LHCN-M2 (cell line): ENCODE data around the gene LRP1. TPM values are rescaled to one million over a fixed set of nuclear protein-coding genes. Genes with fewer than 3 reads are reported as not detected.

Experiments
- DNase-seq: peaks from one replicate; pipeline ENCODE4 v3.0.0-alpha.2; 2012; ENCODE audit warnings: low read depth
- total RNA-seq: library from RNA; depleted of rRNA; stranded (reverse); fragments of >200 nt; gene quantifications from 2 replicates; pipeline ENCODE4 v1.2.3, GENCODE V29; 2014

The LRP1 gene
- total RNA-seq, 1 experiment from 2014 or later: 89.0 TPM

DNA sequence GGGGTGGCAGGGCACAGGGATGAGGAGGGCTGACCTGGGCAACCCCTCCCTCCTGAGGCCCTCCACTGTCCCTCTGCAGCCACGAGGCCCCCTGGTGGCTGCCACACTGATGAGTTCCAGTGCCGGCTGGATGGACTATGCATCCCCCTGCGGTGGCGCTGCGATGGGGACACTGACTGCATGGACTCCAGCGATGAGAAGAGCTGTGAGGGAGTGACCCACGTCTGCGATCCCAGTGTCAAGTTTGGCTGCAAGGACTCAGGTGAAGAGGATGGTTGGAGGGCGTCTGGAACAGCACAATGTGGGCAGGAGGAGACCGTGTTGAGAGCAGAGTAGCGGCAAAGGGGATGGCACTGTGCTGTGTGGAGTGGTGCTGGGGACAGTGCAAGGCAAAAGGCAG lies 44.8 kb downstream of the LRP1 start:
- no peak for DNase-seq

DNA sequence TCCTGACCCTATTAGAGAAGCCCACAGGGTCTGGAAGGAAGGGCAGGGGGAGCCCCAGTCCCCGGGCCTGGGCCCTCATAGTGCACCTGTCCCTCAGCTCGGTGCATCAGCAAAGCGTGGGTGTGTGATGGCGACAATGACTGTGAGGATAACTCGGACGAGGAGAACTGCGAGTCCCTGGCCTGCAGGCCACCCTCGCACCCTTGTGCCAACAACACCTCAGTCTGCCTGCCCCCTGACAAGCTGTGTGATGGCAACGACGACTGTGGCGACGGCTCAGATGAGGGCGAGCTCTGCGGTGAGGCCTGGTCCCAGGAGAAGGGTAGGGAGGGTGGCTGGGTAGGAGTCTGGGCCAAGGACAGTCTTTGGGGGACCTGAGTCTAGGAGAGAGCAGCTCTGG lies 45.4 kb downstream of the LRP1 start:
- no peak for DNase-seq

DNA sequence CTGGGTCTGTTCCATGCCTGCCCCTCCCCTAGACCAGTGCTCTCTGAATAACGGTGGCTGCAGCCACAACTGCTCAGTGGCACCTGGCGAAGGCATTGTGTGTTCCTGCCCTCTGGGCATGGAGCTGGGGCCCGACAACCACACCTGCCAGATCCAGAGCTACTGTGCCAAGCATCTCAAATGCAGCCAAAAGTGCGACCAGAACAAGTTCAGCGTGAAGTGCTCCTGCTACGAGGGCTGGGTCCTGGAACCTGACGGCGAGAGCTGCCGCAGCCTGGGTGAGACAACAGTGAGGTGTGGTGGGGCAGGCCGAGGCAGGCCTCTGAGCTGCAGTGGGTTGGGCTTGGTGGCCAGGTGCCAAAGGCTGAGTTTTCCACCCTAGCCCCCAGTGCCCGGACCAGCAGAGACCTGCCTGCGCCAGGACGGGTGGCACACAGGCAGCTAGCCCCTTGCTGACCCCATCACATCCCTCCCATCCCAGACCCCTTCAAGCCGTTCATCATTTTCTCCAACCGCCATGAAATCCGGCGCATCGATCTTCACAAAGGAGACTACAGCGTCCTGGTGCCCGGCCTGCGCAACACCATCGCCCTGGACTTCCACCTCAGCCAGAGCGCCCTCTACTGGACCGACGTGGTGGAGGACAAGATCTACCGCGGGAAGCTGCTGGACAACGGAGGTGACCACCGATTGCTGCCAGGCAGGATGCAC lies 47.3 kb downstream of the LRP1 start:
- DNase-seq: peak; percentile 63

DNA sequence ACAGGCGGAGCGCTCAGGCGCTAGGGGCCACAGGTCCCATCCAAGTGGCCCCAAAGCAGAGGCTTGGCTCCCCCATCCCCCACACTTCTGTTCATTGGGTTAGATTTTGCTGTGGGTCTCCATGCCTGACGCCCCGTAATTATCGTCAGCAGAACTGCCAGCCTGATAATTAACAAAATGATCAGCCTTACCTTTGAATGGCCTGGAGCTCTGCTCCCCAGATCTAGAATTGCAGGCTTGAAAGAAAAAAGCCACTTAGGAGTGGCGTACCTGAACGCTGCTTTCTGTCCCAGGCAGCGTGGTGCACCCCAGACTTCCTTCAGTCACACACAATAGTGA lies 47.8 kb downstream of the LRP1 start:
- no peak for DNase-seq

DNA sequence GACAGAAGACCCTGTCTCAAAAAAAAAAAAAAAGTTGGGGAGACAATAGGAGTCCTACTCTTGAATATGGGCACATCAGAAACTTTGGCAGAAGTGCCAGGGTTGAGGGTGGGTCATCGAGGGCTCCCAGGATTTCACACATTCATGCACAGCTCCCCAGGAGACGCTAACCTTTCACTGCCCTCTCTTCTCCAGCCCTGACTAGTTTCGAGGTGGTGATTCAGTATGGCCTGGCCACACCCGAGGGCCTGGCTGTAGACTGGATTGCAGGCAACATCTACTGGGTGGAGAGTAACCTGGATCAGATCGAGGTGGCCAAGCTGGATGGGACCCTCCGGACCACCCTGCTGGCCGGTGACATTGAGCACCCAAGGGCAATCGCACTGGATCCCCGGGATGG lies 48.6 kb downstream of the LRP1 start:
- no peak for DNase-seq

DNA sequence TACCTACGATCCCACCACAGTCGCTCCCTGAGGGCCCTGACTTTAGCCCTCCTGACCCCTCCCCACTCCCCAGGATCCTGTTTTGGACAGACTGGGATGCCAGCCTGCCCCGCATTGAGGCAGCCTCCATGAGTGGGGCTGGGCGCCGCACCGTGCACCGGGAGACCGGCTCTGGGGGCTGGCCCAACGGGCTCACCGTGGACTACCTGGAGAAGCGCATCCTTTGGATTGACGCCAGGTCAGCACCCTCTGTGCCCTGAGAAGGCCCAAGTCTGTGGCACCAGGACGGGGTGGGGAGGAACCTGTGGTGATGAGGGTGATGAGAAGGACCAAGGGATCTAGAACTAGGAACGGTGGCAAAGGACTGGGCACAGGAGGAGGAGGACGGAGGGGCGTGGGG lies 49.1 kb downstream of the LRP1 start:
- no peak for DNase-seq

DNA sequence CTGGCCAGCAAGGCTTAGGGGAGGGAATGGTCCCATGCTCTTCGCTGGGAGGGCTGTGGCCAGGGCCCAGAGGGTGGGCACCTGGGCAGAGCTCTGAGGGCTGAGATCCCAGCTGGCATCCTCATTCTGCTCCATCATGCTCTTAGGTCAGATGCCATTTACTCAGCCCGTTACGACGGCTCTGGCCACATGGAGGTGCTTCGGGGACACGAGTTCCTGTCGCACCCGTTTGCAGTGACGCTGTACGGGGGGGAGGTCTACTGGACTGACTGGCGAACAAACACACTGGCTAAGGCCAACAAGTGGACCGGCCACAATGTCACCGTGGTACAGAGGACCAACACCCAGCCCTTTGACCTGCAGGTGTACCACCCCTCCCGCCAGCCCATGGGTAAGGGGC lies 49.9 kb downstream of the LRP1 start:
- DNase-seq: no peak

DNA sequence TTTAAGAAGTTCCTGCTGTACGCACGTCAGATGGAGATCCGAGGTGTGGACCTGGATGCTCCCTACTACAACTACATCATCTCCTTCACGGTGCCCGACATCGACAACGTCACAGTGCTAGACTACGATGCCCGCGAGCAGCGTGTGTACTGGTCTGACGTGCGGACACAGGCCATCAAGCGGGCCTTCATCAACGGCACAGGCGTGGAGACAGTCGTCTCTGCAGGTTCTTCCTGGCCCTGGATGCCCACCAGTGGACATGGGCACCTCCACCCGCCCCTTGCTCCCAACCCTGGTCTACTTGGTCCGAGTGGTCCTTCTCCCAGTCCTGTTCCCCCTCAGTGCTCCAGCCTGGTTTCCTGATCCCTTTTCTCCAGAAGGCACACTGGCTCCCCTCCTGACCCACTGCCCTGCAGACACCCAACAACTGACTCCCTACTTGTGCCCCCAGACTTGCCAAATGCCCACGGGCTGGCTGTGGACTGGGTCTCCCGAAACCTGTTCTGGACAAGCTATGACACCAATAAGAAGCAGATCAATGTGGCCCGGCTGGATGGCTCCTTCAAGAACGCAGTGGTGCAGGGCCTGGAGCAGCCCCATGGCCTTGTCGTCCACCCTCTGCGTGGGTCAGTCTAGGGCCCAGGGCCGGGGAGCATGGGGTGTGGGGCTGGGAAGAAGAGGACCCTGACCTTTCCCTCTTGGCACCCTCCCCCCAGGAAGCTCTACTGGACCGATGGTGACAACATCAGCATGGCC lies 51.2 kb downstream of the LRP1 start:
- DNase-seq: no peak

DNA sequence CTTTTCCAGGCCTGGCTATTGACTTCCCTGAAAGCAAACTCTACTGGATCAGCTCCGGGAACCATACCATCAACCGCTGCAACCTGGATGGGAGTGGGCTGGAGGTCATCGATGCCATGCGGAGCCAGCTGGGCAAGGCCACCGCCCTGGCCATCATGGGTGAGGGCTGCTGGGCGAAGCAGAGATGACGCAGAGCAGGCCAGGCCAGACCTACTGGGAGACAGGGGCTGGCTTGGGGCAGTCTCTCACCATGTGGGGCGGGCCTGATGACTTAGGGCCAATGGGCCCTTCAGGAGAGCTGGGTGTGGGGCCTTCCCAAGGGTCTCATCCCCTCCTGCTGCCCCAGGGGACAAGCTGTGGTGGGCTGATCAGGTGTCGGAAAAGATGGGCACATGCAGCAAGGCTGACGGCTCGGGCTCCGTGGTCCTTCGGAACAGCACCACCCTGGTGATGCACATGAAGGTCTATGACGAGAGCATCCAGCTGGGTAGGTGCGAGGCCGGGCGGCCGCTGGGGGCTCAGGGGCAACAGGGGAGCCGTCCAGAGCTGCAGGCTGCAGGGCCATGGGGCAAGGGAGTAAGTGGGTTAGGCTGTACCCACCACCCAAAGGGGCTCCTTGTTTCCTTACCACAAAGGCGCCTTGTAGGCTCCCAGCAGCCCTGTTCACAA lies 52.2 kb downstream of the LRP1 start:
- DNase-seq: no peak

DNA sequence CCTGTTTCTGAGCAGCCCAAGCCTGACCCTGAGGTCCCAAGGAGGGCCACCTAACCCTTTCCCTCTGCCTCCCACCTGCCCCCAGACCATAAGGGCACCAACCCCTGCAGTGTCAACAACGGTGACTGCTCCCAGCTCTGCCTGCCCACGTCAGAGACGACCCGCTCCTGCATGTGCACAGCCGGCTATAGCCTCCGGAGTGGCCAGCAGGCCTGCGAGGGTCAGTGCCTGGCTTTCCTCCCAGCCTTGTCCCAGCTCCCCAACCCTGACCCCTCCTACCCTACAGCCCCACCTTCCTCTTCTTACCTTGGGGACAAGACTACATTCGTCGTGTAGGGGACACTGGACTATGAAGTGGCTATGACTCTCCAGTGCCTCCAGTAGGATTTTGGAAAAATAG lies 52.8 kb downstream of the LRP1 start:
- DNase-seq: no peak

DNA sequence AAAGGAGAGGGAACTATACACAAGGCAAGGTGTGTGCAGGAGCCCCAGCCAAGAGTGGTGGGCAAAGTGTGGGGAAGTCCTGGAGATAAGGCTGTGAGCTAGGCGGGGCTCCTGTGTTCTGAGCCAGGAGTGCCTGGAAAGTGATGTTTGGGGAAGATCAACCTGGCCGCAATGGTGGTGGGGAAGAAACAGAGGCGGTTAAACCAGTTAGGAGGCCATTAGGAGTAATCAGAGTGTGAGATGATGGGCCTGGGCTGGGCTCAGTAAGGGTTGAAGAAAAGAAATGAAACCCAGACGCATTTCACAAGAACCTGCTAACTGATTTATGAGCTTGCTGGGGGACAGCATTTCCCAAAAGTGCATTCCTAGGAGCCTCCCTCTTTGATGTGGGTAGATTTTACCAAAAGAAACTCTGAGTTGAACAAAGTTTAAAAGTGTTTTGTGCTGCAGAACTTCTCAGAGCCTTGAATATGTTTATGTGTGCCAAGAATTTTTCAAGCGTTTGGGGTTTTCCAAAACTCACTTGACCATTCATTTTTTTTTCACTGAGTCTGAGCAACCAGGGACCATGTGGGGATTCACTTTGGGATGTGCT lies 53.4 kb downstream of the LRP1 start:
- no peak for DNase-seq

DNA sequence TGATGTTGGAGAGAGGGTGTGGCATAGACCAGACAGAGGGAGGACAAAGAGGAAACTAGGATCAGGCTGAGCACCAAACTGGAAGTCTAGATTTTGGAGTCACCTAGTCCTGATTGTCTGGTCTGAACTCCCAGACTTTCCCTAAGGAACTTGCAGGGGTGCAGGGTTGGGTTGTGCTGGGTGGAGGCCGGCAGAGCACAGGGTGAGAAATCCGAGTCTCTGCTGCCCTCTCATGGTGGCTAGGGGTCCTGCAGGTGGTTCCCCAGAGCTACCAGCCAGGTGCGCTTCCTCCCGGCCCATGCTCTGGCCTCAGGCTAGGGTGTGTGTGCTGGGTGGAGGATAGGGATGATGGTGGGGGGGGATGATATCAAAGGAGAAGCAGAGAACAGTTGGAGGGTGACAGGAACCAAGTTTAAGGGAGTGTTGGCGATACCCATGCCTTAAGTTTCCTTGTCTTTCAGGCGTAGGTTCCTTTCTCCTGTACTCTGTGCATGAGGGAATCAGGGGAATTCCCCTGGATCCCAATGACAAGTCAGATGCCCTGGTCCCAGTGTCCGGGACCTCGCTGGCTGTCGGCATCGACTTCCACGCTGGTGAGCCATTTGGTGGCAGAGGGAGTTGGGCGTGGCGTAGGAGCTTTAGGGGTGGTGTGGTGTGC lies 54.8 kb downstream of the LRP1 start:
- DNase-seq: peak; percentile 67

DNA sequence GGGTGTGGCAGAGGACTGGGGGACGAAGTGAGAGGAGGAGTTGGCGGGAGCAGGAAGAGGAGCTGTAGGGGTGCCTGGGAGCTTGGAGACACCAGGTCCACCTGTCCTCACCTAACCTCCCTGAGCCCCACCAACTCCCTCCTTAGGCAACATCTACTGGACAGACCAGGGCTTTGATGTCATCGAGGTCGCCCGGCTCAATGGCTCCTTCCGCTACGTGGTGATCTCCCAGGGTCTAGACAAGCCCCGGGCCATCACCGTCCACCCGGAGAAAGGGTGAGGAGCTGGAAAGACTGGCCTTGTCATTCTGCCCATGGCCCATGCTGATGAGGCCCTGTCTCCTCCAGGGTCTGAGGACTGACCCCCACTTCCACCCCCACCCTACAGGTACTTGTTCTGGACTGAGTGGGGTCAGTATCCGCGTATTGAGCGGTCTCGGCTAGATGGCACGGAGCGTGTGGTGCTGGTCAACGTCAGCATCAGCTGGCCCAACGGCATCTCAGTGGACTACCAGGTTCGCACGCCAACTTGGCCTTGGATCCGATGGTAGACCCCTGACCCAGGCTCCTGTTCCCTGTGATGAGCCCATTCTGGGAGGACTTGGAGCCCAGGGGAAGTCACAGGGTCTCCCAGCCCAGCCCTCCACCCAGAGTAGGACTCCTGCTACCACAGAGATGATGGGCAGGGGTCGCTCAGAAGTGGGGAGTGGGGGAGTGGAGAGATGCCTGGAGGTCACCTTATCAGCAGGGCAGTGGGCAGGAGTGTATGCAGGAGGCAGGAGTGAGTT lies 55.8 kb downstream of the LRP1 start:
- no peak for DNase-seq

DNA sequence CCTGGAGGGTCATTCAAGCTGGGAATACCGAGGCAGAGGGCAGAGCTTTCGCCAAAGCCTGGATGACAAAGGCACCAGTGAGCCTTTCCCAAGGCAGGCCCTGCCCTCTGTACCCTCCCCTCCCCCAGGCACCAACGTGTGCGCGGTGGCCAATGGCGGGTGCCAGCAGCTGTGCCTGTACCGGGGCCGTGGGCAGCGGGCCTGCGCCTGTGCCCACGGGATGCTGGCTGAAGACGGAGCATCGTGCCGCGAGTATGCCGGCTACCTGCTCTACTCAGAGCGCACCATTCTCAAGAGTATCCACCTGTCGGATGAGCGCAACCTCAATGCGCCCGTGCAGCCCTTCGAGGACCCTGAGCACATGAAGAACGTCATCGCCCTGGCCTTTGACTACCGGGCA lies 57.1 kb downstream of the LRP1 start:
- DNase-seq: no peak

DNA sequence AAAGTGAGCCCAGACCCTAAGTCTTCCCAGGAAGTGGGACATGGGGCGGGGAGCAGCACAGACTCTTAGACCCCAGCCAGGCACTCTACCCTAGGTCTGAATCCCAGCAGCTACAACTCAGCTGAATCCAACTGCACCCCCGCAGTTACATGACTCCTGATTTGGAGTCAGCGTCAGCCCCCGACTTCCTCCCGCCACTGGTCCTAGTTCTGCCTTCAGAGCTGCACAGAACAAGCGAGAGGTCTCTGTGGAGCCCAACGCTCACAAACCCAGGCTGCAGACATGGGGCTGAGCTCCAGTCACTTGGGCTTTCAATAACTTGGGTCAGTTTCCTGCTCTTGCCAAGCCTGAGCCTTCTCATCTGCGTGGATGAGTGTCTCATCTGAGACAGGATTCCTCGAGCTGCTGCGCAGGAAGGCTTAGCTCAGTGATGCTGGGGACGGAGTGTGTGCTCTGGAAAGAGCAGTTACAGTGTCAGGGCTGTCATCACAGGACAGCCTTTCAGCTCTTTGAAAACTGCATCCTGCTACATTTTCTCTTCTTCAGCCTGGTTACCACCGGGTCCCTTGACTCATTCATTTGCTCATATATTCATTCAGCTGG lies 57.7 kb downstream of the LRP1 start:
- no peak for DNase-seq

DNA sequence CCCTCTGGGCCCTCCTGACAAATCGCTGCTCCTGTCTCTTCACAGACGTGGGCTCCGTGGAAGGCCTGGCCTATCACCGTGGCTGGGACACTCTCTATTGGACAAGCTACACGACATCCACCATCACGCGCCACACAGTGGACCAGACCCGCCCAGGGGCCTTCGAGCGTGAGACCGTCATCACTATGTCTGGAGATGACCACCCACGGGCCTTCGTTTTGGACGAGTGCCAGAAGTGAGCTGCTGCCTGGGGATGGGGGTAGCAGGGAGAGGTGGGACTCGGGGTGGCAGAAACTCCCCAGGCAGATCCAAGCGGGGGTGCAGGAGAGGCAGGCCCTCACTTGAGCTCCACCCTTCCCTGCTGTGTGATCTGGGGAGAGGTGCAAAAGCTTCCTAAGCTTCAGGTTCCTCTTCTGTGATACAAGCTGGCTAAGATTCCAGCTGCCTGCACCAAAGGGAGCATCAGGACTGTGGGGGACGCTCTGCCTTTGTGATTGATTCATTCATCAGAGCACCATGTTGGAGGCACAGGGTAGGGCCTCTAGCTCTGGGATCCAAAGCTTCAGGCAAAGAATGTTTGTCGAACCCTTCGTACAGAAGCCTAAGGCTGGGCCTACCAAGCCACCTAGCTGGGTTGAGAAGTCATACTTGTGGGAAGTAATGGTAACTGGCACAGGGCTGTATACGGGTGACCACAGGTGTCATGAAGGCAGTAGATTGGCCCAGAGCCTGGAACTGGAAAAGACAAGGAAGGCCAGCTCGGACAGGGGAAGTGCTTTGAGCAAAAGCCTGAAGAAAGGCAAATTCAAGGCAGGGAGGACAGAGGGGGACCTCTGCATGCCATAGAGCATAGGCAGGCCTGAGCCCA lies 59.2 kb downstream of the LRP1 start:
- DNase-seq: no peak

DNA sequence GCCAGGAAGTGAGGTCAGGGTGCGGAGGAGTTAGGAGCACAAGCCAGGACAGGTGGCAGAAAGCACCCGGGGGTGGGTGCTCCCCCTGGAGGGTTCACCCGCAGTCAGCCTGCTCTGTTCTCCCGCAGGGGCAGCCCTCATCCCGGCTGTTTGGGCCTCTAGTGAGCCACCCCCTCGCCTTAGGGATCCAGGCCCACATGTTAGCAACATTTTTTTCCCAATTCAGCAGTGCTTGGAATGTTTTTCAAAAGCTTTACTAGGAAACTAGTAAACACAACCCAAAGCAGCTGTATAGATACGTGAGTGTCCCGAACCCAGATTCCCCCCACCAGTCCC lies 59.8 kb downstream of the LRP1 start:
- DNase-seq: no peak

DNA sequence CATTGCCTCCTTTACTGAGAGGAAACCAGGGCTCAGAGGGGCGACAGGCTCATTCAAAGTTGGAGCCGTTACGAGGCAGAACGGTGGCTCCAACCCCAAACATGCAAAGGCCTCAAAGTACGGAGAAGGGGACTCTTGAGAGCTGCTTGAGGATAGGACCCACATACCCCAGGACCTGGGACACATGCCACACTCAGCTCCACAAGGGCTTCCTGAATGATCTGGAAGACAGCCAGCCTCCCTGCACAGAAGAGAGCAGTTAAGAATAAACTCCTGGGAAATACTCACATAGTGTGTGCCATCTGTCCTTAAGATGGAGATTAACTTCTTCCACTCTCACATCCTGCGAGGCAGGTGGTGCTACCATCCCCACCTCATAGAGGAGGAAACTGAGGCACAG lies 61.8 kb downstream of the LRP1 start:
- DNase-seq: no peak

DNA sequence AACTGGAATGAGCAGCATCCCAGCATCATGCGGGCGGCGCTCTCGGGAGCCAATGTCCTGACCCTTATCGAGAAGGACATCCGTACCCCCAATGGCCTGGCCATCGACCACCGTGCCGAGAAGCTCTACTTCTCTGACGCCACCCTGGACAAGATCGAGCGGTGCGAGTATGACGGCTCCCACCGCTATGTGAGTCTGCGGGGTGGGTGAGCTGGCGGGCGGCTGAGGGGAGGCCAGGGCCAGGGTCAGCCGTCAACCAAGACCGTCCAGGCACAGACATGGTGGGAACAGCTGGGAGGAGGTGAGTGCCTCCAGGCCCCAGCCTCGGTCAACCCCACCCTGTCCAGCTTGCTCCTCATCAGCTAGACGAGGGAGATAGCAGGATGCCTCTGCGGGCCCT lies 62.5 kb downstream of the LRP1 start:
- no peak for DNase-seq

DNA sequence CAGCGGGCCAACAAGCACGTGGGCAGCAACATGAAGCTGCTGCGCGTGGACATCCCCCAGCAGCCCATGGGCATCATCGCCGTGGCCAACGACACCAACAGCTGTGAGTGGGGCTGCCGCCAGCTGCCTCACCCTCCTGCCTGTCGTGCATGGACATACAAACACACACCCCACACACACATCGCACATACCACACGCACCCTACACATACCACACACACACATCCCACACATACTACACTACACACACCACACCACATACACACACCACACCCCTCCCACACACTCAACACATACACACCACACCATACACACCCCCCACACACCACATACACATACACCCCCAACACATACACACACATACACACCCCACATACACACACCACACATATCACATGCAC lies 63.1 kb downstream of the LRP1 start:
- DNase-seq: no peak
